ENCODE results near the gene IMP3.

DNA sequence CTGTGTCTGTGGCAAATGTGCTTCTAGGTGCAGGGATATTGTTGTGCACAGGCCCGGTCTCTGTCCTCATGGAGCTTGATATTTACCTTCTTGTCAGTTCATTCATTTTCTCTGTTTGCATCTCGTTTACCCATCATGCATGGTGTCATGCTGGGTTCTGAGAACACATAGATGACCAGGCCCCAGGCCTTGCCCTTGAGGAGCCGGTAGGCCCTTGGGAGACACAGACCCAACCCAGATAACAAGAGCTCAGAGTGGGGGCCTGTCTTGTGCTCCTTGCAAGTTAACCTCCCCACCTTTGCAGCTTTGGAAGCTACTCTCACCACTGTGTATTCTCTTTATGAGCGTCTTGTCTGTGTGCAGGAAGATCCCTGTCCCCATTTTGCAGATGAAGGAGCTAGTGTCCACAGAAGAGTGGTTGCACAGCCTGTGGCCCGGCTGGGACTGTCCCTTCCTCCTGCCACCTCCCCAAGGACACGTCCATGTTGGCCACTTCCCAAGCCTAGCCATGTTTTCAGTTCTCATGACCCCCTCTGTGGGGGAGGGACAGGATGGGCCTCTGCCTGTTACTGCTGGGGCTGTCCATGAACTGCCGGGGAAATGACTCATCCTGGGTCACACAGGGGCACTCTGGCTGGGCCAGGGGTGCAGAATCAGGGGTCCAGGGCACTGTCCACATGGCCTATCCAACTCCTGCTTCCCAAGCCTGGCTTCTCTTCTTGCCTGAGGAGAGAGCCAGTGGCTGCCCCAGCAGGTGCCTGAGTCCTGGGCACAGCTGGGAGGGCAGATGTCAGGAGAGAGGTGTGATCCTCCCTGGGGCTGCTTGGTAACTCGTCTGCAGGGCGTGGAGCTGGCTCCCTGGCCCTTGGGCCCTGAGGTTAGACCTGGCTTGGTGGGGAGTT is 11.1 kb upstream of the IMP3 start:
- TF ChIP-seq POLR2A (IDR thresholded peaks at IDR 0.05) (no peak), EP300 (IDR thresholded peaks at IDR 0.05) (no peak), POLR2AphosphoS5 (IDR thresholded peaks at IDR 0.05) (no peak)
- TF ChIP-seq, protein P1, sequence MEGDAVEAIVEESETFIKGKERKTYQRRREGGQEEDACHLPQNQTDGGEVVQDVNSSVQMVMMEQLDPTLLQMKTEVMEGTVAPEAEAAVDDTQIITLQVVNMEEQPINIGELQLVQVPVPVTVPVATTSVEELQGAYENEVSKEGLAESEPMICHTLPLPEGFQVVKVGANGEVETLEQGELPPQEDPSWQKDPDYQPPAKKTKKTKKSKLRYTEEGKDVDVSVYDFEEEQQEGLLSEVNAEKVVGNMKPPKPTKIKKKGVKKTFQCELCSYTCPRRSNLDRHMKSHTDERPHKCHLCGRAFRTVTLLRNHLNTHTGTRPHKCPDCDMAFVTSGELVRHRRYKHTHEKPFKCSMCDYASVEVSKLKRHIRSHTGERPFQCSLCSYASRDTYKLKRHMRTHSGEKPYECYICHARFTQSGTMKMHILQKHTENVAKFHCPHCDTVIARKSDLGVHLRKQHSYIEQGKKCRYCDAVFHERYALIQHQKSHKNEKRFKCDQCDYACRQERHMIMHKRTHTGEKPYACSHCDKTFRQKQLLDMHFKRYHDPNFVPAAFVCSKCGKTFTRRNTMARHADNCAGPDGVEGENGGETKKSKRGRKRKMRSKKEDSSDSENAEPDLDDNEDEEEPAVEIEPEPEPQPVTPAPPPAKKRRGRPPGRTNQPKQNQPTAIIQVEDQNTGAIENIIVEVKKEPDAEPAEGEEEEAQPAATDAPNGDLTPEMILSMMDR (IDR thresholded peaks at IDR 0.05) = no peak
